Measurements from ENCODE around the gene TMEM63B. TPM values are rescaled to one million over a fixed set of nuclear protein-coding genes. Genes with fewer than 3 reads are reported as not detected.
A peak's percentile ranks its signal among the peaks of the same experiment; 100 is the strongest.

TMEM63B gene
- 6.4 TPM for total RNA-seq (2013)
- 10 to 100 TPM in 1 of 3 donors, 1 to 10 TPM in 2; 1.3 to 25.7 (median 1.9) TPM for polyA plus RNA-seq
- polyA minus RNA-seq: 7.6 and 9.2 TPM in 2 replicates
- 14.2 to 36.7 (median 19.6) reads per million in 11 experiments for total RNA-seq

- Histone ChIP-seq H3K4me3 (replicated peaks in 1 of 3; ENCODE audit: low read depth in 2 of 3, low read length in 3 of 3) (peak within 1 kb of the TSS; percentile 87 to 92 (median 87)), H3K36me3 (replicated peaks in 1 of 2; ENCODE audit: control insufficient read depth in 1 of 2, insufficient read depth in 2 of 2, low read length in 2 of 2) (no peaks in the 10 kb centered on the region), H3K79me2 (ENCODE audit: insufficient read depth, low read length) (peaks cover 56% of the 10 kb centered on the region), H3K4me2 (replicated peaks; ENCODE audit: extremely low read depth, low read length, poor library complexity, severe bottlenecking) (peak within 1 kb of the TSS; percentile 100), H3K9me3 (replicated peaks in 1 of 2; ENCODE audit: control insufficient read depth in 1 of 2, insufficient read depth in 1 of 2, low read length in 2 of 2) (no peaks in the 10 kb centered on the region), H3K4me1 (ENCODE audit: control insufficient read depth in 1 of 2, insufficient read depth in 2 of 2, low read length in 2 of 2) (peaks cover 27 to 43% of the 10 kb centered on the region in 2 donors), H2AFZ (ENCODE audit: insufficient read depth, low read depth, low read length, poor library complexity, severe bottlenecking) (peak within 1 kb of the TSS; percentile 91), H4K20me1 (ENCODE audit: insufficient read depth, low read length) (peaks cover 56% of the 10 kb centered on the region), H3K27ac (ENCODE audit: low read depth in 1 of 2, low read length in 2 of 2) (peak within 1 kb of the TSS; percentile 91 to 92), H3K9ac (ENCODE audit: insufficient read depth, low read length, poor library complexity, severe bottlenecking) (peak within 1 kb of the TSS; percentile 94), H3K27me3 (ENCODE audit: control insufficient read depth in 2 of 2, insufficient read depth in 2 of 2, low read length in 2 of 2) (peaks cover 0 to 4% of the 10 kb centered on the region in 2 donors)
- Mint-ChIP-seq H3K27me3 (ENCODE audit: low read depth in 3 of 3) (peaks cover under 1 to 8% (median 7%) of the 10 kb centered on the region in 3 donors), H3K4me1 (peaks cover 48% of the 10 kb centered on the region), H3K36me3 (peaks cover 18 to 22% of the 10 kb centered on the region in 2 donors), H3K9me3 (no peaks in the 10 kb centered on the region), H3K4me3 (peak within 1 kb of the TSS; percentile 92 to 98), H3K27ac (peak within 1 kb of the TSS; percentile 90 to 96 (median 94))
- peak; percentile 83 to 88 (median 87) for DNase-seq
- WGBS (ENCODE audit: insufficient coverage): under 1% methylated on average over 40 of the region's 80 CpGs
- intact Hi-C loops (cut with micrococcal nuclease): loop anchor here in 1 of 2 donors (5.0 kb wide), 1 partner anchor 95 kb away; the partner anchor contains the start of gene SLC29A1
- TF ChIP-seq, protein P1, sequence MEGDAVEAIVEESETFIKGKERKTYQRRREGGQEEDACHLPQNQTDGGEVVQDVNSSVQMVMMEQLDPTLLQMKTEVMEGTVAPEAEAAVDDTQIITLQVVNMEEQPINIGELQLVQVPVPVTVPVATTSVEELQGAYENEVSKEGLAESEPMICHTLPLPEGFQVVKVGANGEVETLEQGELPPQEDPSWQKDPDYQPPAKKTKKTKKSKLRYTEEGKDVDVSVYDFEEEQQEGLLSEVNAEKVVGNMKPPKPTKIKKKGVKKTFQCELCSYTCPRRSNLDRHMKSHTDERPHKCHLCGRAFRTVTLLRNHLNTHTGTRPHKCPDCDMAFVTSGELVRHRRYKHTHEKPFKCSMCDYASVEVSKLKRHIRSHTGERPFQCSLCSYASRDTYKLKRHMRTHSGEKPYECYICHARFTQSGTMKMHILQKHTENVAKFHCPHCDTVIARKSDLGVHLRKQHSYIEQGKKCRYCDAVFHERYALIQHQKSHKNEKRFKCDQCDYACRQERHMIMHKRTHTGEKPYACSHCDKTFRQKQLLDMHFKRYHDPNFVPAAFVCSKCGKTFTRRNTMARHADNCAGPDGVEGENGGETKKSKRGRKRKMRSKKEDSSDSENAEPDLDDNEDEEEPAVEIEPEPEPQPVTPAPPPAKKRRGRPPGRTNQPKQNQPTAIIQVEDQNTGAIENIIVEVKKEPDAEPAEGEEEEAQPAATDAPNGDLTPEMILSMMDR (IDR thresholded peaks at IDR 0.05): no peak
Measured at GRCh38 chr6:44127186-44128019, at the start of gene TMEM63B, which contains the start of gene MRPL14. Gene TMEM63B, plus strand, starts transcription at chr6:44127554. Its CDS starts 7,031 bp downstream, at chr6:44134585. Gene MRPL14, minus strand, starts transcription at chr6:44127452. Its CDS starts 10,841 bp downstream, at chr6:44116611.

DNA sequence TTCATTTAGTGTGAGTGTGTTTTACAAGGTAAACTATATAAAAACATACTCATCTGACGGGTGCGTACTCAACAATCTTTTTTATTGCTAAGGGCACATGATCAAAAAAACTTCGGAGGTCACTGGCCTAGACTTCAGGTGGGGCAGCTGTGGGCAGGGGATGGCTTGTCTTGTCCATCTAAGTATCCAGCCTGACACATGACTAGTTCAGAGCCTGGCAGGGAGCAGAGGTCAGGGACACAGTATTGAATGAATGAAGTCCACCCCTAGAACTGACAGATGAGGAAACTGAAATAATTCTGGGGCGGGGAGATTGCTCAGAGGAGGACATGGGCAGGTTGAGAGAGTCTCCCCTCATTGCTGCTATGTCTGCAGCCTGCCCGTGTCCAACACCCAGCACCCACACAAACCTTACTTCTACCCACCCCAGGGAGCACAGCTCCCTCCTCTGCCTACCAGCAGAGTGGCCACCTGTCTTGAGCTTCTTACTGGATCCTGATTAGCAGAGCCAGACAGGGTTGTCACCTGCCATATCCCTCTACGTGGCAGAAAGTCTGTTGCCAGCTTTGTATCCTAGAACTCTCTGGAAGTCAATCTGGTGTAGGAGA lies 49.0 kb upstream of the TMEM63B start:
- H3K36me3 ChIP-seq (replicated peaks in 1 of 2; ENCODE audit: control insufficient read depth in 1 of 2, insufficient read depth in 2 of 2, low read length in 2 of 2): no peaks in the 10 kb centered on the region
- H3K27ac ChIP-seq (ENCODE audit: low read depth in 1 of 2, low read length in 2 of 2): no peak overlapping the region
- no peaks in the 10 kb centered on the region for H4K20me1 ChIP-seq (ENCODE audit: insufficient read depth, low read length)
- peak overlapping the region in 2 of 7 donors; percentile 53 to 58 for H3K27ac Mint-ChIP-seq
- intact Hi-C loops (cut with micrococcal nuclease): loop anchor here (2.0 to 5.0 kb wide), 6 partner anchors 66 to 412 kb away; no protein-coding TSS in a partner anchor
- H3K9me3 Mint-ChIP-seq: peaks cover 0 to 9% (median 0%) of the 10 kb centered on the region in 7 donors
- H3K4me1 Mint-ChIP-seq: peaks cover 20% of the 10 kb centered on the region
- H2AFZ ChIP-seq (ENCODE audit: insufficient read depth, low read depth, low read length, poor library complexity, severe bottlenecking): no peak overlapping the region
- no peak overlapping the region for H3K4me3 ChIP-seq (replicated peaks in 1 of 3; ENCODE audit: low read depth in 2 of 3, low read length in 3 of 3)
- H3K9ac ChIP-seq (ENCODE audit: insufficient read depth, low read length, poor library complexity, severe bottlenecking): no peak overlapping the region
- H3K4me2 ChIP-seq (replicated peaks; ENCODE audit: extremely low read depth, low read length, poor library complexity, severe bottlenecking): no peak overlapping the region
- H3K79me2 ChIP-seq (ENCODE audit: insufficient read depth, low read length): no peaks in the 10 kb centered on the region
- DNase-seq: no peak
- TF ChIP-seq, protein P1 (IDR thresholded peaks at IDR 0.05): no peak
- peaks cover 12 to 21% of the 10 kb centered on the region in 2 donors for H3K4me1 ChIP-seq (ENCODE audit: control insufficient read depth in 1 of 2, insufficient read depth in 2 of 2, low read length in 2 of 2)
- H3K27me3 ChIP-seq (ENCODE audit: control insufficient read depth in 2 of 2, insufficient read depth in 2 of 2, low read length in 2 of 2): peaks cover 6 to 49% of the 10 kb centered on the region in 2 donors
- H3K9me3 ChIP-seq (replicated peaks in 1 of 2; ENCODE audit: control insufficient read depth in 1 of 2, insufficient read depth in 1 of 2, low read length in 2 of 2): no peaks in the 10 kb centered on the region
- peak overlapping the region in 1 of 2 donors; percentile 58 for H3K4me3 Mint-ChIP-seq
- H3K36me3 Mint-ChIP-seq: peaks cover 0 to 10% of the 10 kb centered on the region in 2 donors
- WGBS (ENCODE audit: insufficient coverage): 92% methylated on average over 2 of the region's 6 CpGs
- H3K27me3 Mint-ChIP-seq (ENCODE audit: low read depth in 3 of 3): peaks cover 33 to 53% (median 51%) of the 10 kb centered on the region in 3 donors
